Tibial artery (tissue), 4 donors: ENCODE measurements around the gene DPP8.

Source experiments
- DNase-seq, 2 donors: peaks; one replicate each; pipeline ENCODE4 v3.0.0-alpha.2; 2019
- H3K27ac ChIP-seq, 2 donors: fragments of 200-600 bp; sonication (generic) in 1 of 2; 1 replicate in 1 of 2; 2 replicates in 1 of 2; pipeline ENCODE4 v1.5.1; 2018 to 2019; ENCODE audit warnings: mild to moderate bottlenecking in 1 of 2
- H3K27me3 ChIP-seq, 2 donors: fragments of 200-600 bp; sonication (generic) in 1 of 2; one replicate each; pipeline versions ENCODE4 v1.5.1 to v1.6.0; 2016 to 2019
- H3K36me3 ChIP-seq, 3 donors: fragments of 200-600 bp; sonication (generic) in 2 of 3; one replicate each; pipeline ENCODE4 v1.5.1; 2016 to 2019; ENCODE audit warnings: mild to moderate bottlenecking in 2 of 3
- H3K4me1 ChIP-seq, 4 donors: fragments of 200-600 bp; sonication (generic) in 2 of 4; 1 replicate in 3 of 4; 2 replicates in 1 of 4; pipeline ENCODE4 v1.5.1; 2016 to 2019
- H3K4me3 ChIP-seq, 2 donors: fragments of 200-600 bp; sonication (generic) in 1 of 2; 1 replicate in 1 of 2; 2 replicates in 1 of 2; pipeline ENCODE4 v1.5.1; 2018 to 2019; ENCODE audit warnings: mild to moderate bottlenecking in 2 of 2
- H3K9me3 ChIP-seq, 3 donors: fragments of 200-600 bp; sonication (generic) in 1 of 3; one replicate each; pipeline ENCODE4 v1.5.1; 2016 to 2019
- intact Hi-C: fragments of 100-400 bp; cut with DNase I; formaldehyde crosslinking; loops from one replicate; pipeline ENCODE4 v1.15.0; 2023; ENCODE audit warnings: low total_unique reads
- TF ChIP-seq, protein P1 (sequence below), 2 experiments: fragments of 200-600 bp in 1 of 2; fragments of 450-650 bp in 1 of 2; IDR thresholded peaks; one replicate each; pipeline ENCODE4 v1.5.1; 2017 to 2019; ENCODE audit warnings: antibody characterized with exemption in 2 of 2, mild to moderate bottlenecking in 1 of 2, moderate library complexity in 1 of 2

Gene DPP8

DNA sequence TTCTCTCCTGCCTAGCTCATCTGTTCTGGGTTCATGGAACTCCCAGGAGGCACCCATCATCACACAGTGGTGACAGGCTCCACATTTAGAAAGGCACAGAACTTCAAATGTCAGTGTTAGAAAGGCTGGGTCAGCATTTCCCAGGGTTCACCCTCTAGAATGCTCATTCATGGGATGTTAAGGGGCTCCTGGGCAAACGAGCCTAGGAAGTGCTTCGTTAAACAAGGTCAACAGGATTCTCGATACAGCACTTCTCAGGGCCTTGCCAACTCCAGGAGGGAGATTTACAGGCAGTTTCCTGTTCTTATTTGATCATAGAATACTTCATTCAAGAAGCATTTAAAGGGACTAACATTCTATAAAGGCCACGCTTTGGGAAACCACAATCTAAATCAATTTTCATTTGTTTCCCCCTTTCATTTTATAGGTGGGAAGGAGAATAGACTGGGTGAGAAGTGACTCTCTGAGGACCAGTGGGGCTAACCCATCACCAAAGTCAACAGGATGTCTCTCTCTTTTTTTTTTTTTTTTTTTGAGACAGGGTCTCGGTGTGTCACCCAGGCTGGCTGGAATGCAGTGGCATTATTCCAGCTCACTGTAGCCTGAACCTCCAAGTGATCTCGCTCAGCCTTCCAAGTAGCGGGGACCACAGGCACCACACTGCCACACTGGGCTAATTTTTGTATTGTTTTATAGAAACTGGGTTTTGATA, 109.0 kb downstream of the DPP8 start:
- intact Hi-C loops = no loop called here
- Histone ChIP-seq H3K9me3 (no peaks in the 10 kb centered on the region), H3K27me3 (peaks cover 0 to 6% of the 10 kb centered on the region in 2 donors), H3K4me3 (no peak overlapping the region), H3K36me3 (no peaks in the 10 kb centered on the region), H3K27ac (no peak overlapping the region), H3K4me1 (peaks cover 0 to 5% (median 0%) of the 10 kb centered on the region in 4 donors)
- DNase-seq = no peak
- TF ChIP-seq, protein P1, sequence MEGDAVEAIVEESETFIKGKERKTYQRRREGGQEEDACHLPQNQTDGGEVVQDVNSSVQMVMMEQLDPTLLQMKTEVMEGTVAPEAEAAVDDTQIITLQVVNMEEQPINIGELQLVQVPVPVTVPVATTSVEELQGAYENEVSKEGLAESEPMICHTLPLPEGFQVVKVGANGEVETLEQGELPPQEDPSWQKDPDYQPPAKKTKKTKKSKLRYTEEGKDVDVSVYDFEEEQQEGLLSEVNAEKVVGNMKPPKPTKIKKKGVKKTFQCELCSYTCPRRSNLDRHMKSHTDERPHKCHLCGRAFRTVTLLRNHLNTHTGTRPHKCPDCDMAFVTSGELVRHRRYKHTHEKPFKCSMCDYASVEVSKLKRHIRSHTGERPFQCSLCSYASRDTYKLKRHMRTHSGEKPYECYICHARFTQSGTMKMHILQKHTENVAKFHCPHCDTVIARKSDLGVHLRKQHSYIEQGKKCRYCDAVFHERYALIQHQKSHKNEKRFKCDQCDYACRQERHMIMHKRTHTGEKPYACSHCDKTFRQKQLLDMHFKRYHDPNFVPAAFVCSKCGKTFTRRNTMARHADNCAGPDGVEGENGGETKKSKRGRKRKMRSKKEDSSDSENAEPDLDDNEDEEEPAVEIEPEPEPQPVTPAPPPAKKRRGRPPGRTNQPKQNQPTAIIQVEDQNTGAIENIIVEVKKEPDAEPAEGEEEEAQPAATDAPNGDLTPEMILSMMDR (IDR thresholded peaks at IDR 0.05) = no peak

DNA sequence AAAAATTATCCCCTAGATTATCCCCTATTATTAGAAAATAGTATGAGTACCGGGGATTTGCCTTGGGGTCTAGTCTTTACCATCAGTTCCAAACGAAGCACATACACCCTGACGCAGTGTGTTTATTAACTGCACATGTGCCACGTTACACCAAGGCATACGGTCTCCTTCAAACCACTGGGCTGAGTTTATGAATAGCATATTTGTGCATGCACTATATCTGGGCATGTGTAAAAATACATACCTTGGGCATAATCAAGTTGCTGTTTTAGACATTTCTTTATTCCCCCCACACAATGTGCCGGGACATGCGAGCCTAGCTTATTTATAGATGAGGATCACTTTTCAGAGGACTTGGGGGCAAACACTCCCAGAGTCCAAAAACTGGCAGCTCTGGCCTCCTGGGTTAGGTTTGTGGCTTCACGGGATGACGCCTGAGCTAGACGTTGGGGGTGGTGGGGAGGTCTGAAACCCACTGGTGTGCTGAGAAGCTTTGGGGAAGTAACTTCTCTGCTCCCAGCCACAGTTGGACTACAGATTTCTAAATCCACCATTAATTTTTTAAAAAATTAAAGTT, 111.0 kb downstream of the DPP8 start:
- no peak overlapping the region for H3K4me3 ChIP-seq
- peaks cover 0 to 11% of the 10 kb centered on the region in 2 donors for H3K27me3 ChIP-seq
- H3K36me3 ChIP-seq = no peaks in the 10 kb centered on the region
- H3K4me1 ChIP-seq = peaks cover 0 to 5% (median 0%) of the 10 kb centered on the region in 4 donors
- intact Hi-C loops = no loop called here
- no peak overlapping the region for H3K27ac ChIP-seq
- no peaks in the 10 kb centered on the region for H3K9me3 ChIP-seq
- TF ChIP-seq, protein P1 (IDR thresholded peaks at IDR 0.05) = no peak
- no peak for DNase-seq

DNA sequence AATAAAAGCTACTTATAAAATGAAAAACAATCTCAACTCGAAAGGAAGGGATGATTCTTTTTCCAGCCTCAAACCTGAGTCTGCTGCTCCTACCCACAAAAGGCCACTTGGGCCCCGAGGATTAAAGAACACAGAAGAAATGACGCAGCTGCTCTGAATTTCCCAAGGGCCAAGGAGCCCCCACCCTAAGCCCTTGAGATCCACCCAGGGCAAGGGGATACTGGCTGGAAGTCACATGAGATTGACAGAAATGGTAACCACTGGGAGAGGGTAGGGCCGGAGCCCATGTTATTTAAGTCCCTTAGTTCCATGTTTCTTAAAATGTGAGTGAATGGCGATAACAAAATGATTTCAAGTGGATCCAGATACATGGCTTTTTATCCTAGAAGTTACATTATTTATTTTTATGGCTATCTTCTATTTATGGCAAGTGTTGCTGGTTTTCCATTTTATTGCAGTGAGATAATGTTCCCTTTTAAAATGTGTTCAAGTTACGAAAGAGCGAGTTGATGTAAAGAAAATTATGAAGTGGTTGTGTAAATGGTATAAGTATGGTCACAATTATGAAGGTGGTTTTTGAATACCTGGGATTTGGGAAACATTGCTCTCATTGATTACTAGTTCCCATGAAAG, 111.6 kb downstream of the DPP8 start:
- DNase-seq = no peak
- Histone ChIP-seq H3K27me3 (peaks cover 0 to 15% of the 10 kb centered on the region in 2 donors), H3K4me1 (peaks cover 0 to 5% (median 0%) of the 10 kb centered on the region in 4 donors), H3K9me3 (no peaks in the 10 kb centered on the region), H3K27ac (no peak overlapping the region), H3K36me3 (no peaks in the 10 kb centered on the region), H3K4me3 (no peak overlapping the region)
- intact Hi-C loops = no loop called here
- TF ChIP-seq, protein P1 (IDR thresholded peaks at IDR 0.05) = no peak

DNA sequence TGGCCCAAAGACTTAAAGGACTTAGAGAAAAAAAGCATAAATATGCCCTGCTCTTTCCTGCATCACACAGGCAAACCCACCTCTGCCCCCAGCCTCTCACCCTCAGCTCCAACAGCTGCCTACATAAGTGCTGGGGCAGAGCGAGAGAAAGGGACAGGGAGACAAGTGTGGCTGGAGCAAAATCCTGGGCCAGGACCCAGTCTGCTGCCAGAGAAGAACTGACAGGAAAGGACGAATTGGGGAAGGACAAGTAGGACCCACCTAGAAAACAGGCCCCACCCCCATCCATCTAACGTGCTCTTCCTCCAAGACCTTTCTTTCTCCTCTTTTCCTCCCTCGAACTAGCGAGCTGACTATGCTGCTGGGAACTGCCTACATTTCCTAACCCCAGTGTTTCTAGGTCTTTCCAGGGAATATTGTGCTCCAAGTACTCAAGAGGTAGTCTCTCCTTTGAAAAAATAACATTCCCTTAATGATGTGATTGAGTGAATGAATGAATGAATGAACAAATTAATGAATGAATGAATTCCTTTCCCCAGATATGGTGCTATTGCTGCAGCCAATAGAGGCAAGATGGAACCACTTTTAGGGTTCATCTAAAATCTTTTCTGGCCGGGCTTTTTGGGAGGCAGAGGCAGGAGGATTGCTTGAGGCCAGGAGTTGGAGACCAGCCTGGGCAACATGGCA, 113.2 kb downstream of the DPP8 start:
- Histone ChIP-seq H3K4me3 (no peak overlapping the region), H3K4me1 (peaks cover 0 to 5% (median 0%) of the 10 kb centered on the region in 4 donors), H3K27ac (no peak overlapping the region), H3K27me3 (peaks cover 0 to 18% of the 10 kb centered on the region in 2 donors), H3K36me3 (no peaks in the 10 kb centered on the region), H3K9me3 (no peaks in the 10 kb centered on the region)
- intact Hi-C loops = no loop called here
- DNase-seq = no peak
- TF ChIP-seq, protein P1 (IDR thresholded peaks at IDR 0.05) = no peak

DNA sequence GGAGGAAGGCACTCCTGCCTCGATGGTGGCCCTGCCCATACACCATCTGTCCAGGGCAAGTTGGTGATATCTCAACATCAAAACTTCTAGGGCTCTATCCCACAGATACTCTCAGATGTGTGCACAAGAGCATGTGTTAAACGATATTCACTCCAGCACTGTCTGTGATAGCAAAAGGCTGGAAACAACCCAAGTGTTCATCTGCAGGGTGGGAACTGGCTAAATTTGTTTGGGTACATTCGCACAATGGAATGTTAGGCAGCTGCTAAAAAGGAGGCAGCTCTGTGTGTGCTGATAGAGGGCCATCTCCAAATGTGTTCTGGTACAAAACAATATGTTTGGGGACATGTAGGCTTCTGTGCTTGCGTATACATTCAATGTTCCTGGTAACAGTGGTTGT, 114.5 kb downstream of the DPP8 start:
- Histone ChIP-seq H3K9me3 (no peaks in the 10 kb centered on the region), H3K36me3 (no peaks in the 10 kb centered on the region), H3K27ac (no peak overlapping the region), H3K4me1 (peaks cover 0 to 5% (median 0%) of the 10 kb centered on the region in 4 donors), H3K4me3 (no peak overlapping the region), H3K27me3 (peaks cover 0 to 18% of the 10 kb centered on the region in 2 donors)
- DNase-seq = no peak
- intact Hi-C loops = no loop called here
- TF ChIP-seq, protein P1 (IDR thresholded peaks at IDR 0.05) = no peak
